A673 (cell line): Measurements from ENCODE around the gene KRTAP19-4. TPM values are rescaled to one million over a fixed set of nuclear protein-coding genes. Genes with fewer than 3 reads are reported as not detected.
"Not testable (repeated sequence)": the region's sequence is repeated elsewhere in the genome, so short reads cannot be mapped to it uniquely, and the experiment has no call there.

Source experiments
- BruUV-seq: library from RNA; stranded (reverse); fragments of 400-500 nt; replicated peaks from 2 replicates; lab custom pipeline; 2021; lab: Mats Ljungman, UMichigan
- CTCF ChIA-PET: fragments of 300-600 bp; sonication (Branson Sonifier 250); formaldehyde crosslinking; loops from one replicate; lab custom pipeline; 2022; ENCODE audit warnings: antibody characterized with exemption; lab: Charles Lee
- POLR2A ChIA-PET: fragments of 300-600 bp; sonication (Branson Sonifier 250); formaldehyde crosslinking; loops from one replicate; lab custom pipeline; 2022; ENCODE audit warnings: antibody characterized with exemption; ENCODE audit not compliant: low non-redundant PET; lab: Charles Lee
- DNase-seq: peaks from one replicate; pipeline ENCODE4 v3.0.0-alpha.2; 2015; ENCODE audit warnings: low spot score
- H3K27ac ChIP-seq: fragments of 200-600 bp; sonication (generic); 2 replicates; pipeline ENCODE4 v1.5.1; 2016; ENCODE audit warnings: mixed run types, low read depth, mild to moderate bottlenecking, mixed read lengths, antibody characterized with exemption, low read length; ENCODE audit not compliant: poor library complexity, severe bottlenecking
- H3K27me3 ChIP-seq: fragments of 200-600 bp; sonication (generic); replicated peaks from 2 replicates; pipeline ENCODE4 v1.6.1; 2017; ENCODE audit warnings: mixed run types, low read depth, mild to moderate bottlenecking, mixed read lengths, antibody characterized with exemption, low read length; ENCODE audit not compliant: insufficient read depth, poor library complexity
- H3K36me3 ChIP-seq: fragments of 200-600 bp; sonication (generic); 2 replicates; pipeline ENCODE4 v1.6.1; 2016; ENCODE audit warnings: mixed run types, mild to moderate bottlenecking, mixed read lengths, antibody characterized with exemption, low read length; ENCODE audit not compliant: insufficient read depth, poor library complexity, severe bottlenecking
- H3K4me1 ChIP-seq: fragments of 200-600 bp; sonication (generic); 2 replicates; pipeline ENCODE4 v1.6.1; 2017; ENCODE audit warnings: mixed run types, mild to moderate bottlenecking, mixed read lengths, antibody characterized with exemption, low read length; ENCODE audit not compliant: insufficient read depth, poor library complexity, severe bottlenecking
- H3K4me3 ChIP-seq: fragments of 200-600 bp; sonication (generic); 2 replicates; pipeline ENCODE4 v1.5.1; 2016; ENCODE audit warnings: low read depth, mixed run types, mild to moderate bottlenecking, mixed read lengths, low read length; ENCODE audit not compliant: poor library complexity, severe bottlenecking
- H3K9me3 ChIP-seq: fragments of 200-600 bp; sonication (generic); 2 replicates; pipeline ENCODE4 v1.6.1; 2016; ENCODE audit warnings: mixed run types, low read depth, mild to moderate bottlenecking, mixed read lengths, antibody characterized with exemption, low read length; ENCODE audit not compliant: poor library complexity, severe bottlenecking
- EZH2 ChIP-seq: fragments of 200-600 bp; sonication (generic); IDR thresholded peaks from 2 replicates; pipeline ENCODE4 v1.6.1; 2017; ENCODE audit warnings: borderline replicate concordance, low read depth, mild to moderate bottlenecking, mixed read lengths, antibody characterized with exemption, low read length; ENCODE audit not compliant: poor library complexity, severe bottlenecking
- intact Hi-C: fragments of 100-400 bp; cut with micrococcal nuclease; formaldehyde crosslinking; loops from one replicate; pipeline ENCODE4 v1.10.0; 2022; ENCODE audit not compliant: unreplicated experiment
- total RNA-seq: library from RNA; stranded (reverse); gene quantifications from 2 replicates; pipeline ENCODE4 v1.2.3, GENCODE V29; 2021
- TF ChIP-seq, protein P1 (sequence below): fragments of 300-800, 200-600 bp; sonication (generic); conservative IDR thresholded peaks from 2 replicates; pipeline ENCODE4 v1.5.1; 2017; ENCODE audit warnings: low read depth, mild to moderate bottlenecking, antibody characterized with exemption, low read length, moderate library complexity, mixed read lengths

Gene KRTAP19-4
- total RNA-seq, 1 experiment from 2014 or later = not detected

DNA sequence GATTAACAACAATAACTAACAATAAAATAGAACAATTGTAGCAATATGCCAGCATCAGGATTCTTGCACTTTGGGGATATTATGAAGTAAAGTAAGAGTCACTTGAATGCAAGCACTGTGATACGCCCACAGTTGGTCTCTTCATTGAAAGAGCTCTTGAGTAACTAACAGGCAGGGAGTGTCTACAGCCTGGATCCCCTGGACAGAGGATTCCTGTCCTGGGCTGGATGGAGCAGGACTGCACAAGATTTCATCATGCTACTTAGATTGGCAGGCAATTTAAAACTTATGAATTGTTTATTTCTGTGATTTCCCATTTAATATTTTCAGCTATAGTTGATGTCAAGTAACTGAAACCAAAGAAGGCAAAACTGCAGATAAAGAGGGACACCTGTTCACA is 18.7 kb upstream of the KRTAP19-4 start:
- Histone ChIP-seq H3K4me1 (no peaks in the 10 kb centered on the region), H3K27me3 (peaks cover 10% of the 10 kb centered on the region), H3K9me3 (peaks cover 8% of the 10 kb centered on the region), H3K27ac (no peak overlapping the region), H3K4me3 (no peak overlapping the region), H3K36me3 (no peaks in the 10 kb centered on the region)
- ChIA-PET POLR2A (no interaction called here), CTCF (no interaction called here)
- intact Hi-C loops = no loop called here
- no peak for DNase-seq
- BruUV-seq = no TSS peak
- no peak for TF ChIP-seq EZH2
- TF ChIP-seq, protein P1, sequence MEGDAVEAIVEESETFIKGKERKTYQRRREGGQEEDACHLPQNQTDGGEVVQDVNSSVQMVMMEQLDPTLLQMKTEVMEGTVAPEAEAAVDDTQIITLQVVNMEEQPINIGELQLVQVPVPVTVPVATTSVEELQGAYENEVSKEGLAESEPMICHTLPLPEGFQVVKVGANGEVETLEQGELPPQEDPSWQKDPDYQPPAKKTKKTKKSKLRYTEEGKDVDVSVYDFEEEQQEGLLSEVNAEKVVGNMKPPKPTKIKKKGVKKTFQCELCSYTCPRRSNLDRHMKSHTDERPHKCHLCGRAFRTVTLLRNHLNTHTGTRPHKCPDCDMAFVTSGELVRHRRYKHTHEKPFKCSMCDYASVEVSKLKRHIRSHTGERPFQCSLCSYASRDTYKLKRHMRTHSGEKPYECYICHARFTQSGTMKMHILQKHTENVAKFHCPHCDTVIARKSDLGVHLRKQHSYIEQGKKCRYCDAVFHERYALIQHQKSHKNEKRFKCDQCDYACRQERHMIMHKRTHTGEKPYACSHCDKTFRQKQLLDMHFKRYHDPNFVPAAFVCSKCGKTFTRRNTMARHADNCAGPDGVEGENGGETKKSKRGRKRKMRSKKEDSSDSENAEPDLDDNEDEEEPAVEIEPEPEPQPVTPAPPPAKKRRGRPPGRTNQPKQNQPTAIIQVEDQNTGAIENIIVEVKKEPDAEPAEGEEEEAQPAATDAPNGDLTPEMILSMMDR = no peak

DNA sequence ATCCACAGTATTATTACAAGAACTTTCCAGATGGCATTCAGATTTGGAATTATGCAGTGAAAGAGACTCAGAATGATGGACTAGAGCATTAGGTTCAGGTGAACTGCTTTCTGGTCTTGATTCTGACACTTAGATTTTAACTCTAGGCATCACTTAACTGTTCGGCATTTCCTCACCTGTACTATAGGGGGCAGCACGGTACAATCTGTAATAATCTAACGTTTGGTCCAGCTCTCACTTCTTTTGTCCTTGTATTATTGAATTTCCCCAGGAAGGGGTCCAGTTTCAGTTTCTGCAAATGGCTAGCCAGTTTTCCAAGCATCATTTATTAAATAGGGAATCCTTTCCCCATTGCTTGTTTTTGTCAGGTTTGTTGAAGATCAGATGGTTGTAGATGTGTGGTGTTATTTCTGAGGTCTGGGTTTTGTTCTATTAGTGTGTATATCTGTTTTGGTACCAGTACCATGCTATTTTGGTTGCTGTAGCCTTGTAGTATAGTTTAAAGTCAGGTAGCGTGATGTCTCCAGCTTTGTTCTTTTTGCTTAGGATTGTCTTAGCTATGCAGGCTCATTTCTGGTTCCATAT is 8.7 kb upstream of the KRTAP19-4 start:
- CTCF ChIA-PET, BruUV-seq, H3K36me3 ChIP-seq, H3K27me3 ChIP-seq, H3K9me3 ChIP-seq, intact Hi-C loops, H3K27ac ChIP-seq, POLR2A ChIA-PET, H3K4me3 ChIP-seq, DNase-seq, H3K4me1 ChIP-seq: not testable (repeated sequence)
- TF ChIP-seq, protein P1 = peak; percentile 35; the same call in 1 of the 2 replicates

DNA sequence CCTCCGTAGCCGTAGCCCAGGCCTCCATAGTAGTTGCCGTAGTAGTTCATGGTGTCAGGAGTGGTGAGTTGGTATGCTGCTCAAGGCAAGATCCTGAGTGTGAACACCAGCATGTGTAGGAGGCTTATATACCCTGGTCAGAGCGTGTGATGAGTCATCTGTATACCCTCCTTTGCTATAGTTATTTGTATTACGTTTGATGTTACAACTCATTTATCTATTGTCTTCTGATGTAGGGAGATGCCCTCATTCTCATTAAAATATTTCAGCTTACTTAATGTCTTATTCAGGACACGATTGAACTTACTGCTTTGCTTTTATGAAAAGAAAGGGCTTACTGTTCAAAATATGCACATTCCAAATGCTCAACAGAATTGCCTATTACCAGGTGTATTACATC is 5.1 kb upstream of the KRTAP19-4 start, which contains the start of gene KRTAP19-5:
Gene KRTAP19-5 (minus strand): TSS at position 101 of the 400 bp plus-strand sequence. CDS start 51 bp downstream, at position 50.
- intact Hi-C loops = no loop called here
- Histone ChIP-seq H3K4me1 (no peaks in the 10 kb centered on the region), H3K9me3 (no peaks in the 10 kb centered on the region), H3K4me3 (no peak within 1 kb of the TSS), H3K36me3 (no peaks in the 10 kb centered on the region), H3K27me3 (no peaks in the 10 kb centered on the region), H3K27ac (no peak within 1 kb of the TSS)
- BruUV-seq = no TSS peak
- TF ChIP-seq, protein P1 = no peak
- ChIA-PET CTCF (no interaction called here), POLR2A (no interaction called here)
- DNase-seq = no peak
